SK-N-SH (cell line): ENCODE results near the gene C19orf67. TPM values are rescaled to one million over a fixed set of nuclear protein-coding genes. Genes with fewer than 3 reads are reported as not detected.

ENCODE experiments used
- CTCF ChIA-PET: fragments of 300-600, 350-600 bp; formaldehyde crosslinking; extraction: SDS; loops from one replicate; lab custom pipeline; 2021; lab: Yijun Ruan, JAX
- POLR2A ChIA-PET: fragments of 350-600 bp; sonication (Branson Sonifier 250); formaldehyde crosslinking; extraction: SDS; loops from one replicate; lab custom pipeline; 2020; ENCODE audit warnings: antibody characterized with exemption, inconsistent platforms; lab: Yijun Ruan, JAX
- DNase-seq: peaks from one replicate; pipeline ENCODE4 v3.0.0; 2012
- H2AFZ ChIP-seq: fragments of 200-600 bp; sonication (generic); 2 replicates; pipeline ENCODE4 v1.8.1; 2016; ENCODE audit warnings: antibody characterized with exemption, mild to moderate bottlenecking, low read depth
- H3F3A ChIP-seq: fragments of 200-600 bp; sonication (generic); replicated peaks from 2 replicates; pipeline ENCODE3; 2016; ENCODE audit warnings: antibody characterized with exemption, mild to moderate bottlenecking; ENCODE audit not compliant: insufficient read depth
- H3K27ac ChIP-seq, 2 experiments: fragments of 200-500 bp in 1 of 2; fragments of 200-600 bp in 1 of 2; sonication (Bioruptor generic) in 1 of 2; sonication (generic), shearing (Covaris generic) in 1 of 2; 2 replicates each; pipeline versions ENCODE4 v1.5.1 to v1.6.1; 2014 to 2016; ENCODE audit warnings: low read depth in 2 of 2, inconsistent platforms in 1 of 2, low read length in 1 of 2, mild to moderate bottlenecking in 1 of 2, mixed read lengths in 1 of 2
- H3K27me3 ChIP-seq: fragments of 200-600 bp; sonication (generic), shearing (Covaris generic); 2 replicates; pipeline ENCODE4 v1.6.1; 2016; ENCODE audit warnings: mixed run types; ENCODE audit not compliant: insufficient read depth
- H3K36me3 ChIP-seq, 2 experiments: fragments of 200-500 bp in 1 of 2; fragments of 200-600 bp in 1 of 2; sonication (Bioruptor generic) in 1 of 2; sonication (generic) in 1 of 2; replicated peaks in 1 of 2; 2 replicates each; pipeline versions ENCODE3 to v1.5.1; 2014 to 2016; ENCODE audit warnings: low read length in 1 of 2, mild to moderate bottlenecking in 1 of 2; ENCODE audit not compliant: insufficient read depth in 2 of 2, control insufficient read depth in 1 of 2
- H3K4me1 ChIP-seq, 2 experiments: fragments of 200-500 bp in 1 of 2; fragments of 200-600 bp in 1 of 2; sonication (Bioruptor generic) in 1 of 2; sonication (generic), shearing (Covaris generic) in 1 of 2; 2 replicates each; pipeline versions ENCODE4 v1.5.1 to v1.6.1; 2014 to 2016; ENCODE audit warnings: low read depth in 1 of 2, low read length in 1 of 2, mixed run types in 1 of 2; ENCODE audit not compliant: insufficient read depth in 2 of 2, control insufficient read depth in 1 of 2
- H3K4me2 ChIP-seq: fragments of 200-600 bp; sonication (generic), shearing (Covaris generic); 2 replicates; pipeline ENCODE4 v1.6.1; 2017; ENCODE audit warnings: mixed run types
- H3K4me3 ChIP-seq, 2 experiments: fragments of 200-500 bp in 1 of 2; fragments of 200-600 bp in 1 of 2; sonication (Bioruptor generic) in 1 of 2; sonication (generic), shearing (Covaris generic) in 1 of 2; 2 replicates each; pipeline versions ENCODE4 v1.5.1 to v1.8.1; 2014 to 2016; ENCODE audit warnings: low read depth in 2 of 2, inconsistent platforms in 1 of 2, low read length in 1 of 2, mild to moderate bottlenecking in 1 of 2, mixed read lengths in 1 of 2, moderate library complexity in 1 of 2
- H3K79me2 ChIP-seq: fragments of 200-600 bp; sonication (generic); 2 replicates; pipeline ENCODE4 v1.8.1; 2017; ENCODE audit warnings: mild to moderate bottlenecking; ENCODE audit not compliant: insufficient read depth
- H3K9ac ChIP-seq: fragments of 200-600 bp; sonication (generic); 2 replicates; pipeline ENCODE4 v1.6.1; 2017; ENCODE audit warnings: mixed run types
- H3K9me2 ChIP-seq: fragments of 200-600 bp; sonication (generic); 2 replicates; pipeline ENCODE4 v1.6.1; 2017; ENCODE audit warnings: mixed run types
- H3K9me3 ChIP-seq: fragments of 200-600 bp; sonication (generic); 2 replicates; pipeline ENCODE4 v1.6.1; 2017; ENCODE audit warnings: mixed run types, mild to moderate bottlenecking, moderate library complexity
- H4K20me1 ChIP-seq: fragments of 200-600 bp; sonication (generic); 2 replicates; pipeline ENCODE4 v1.6.1; 2017; ENCODE audit warnings: mild to moderate bottlenecking, mixed run types; ENCODE audit not compliant: insufficient read depth
- GABPA ChIP-seq: IDR thresholded peaks from 2 replicates; pipeline ENCODE4 v1.4.0; 2012; ENCODE audit warnings: low read depth, mild to moderate bottlenecking
- MAX ChIP-seq: IDR thresholded peaks from 2 replicates; pipeline ENCODE4 v1.4.0; 2012; ENCODE audit warnings: low read depth
- PBX3 ChIP-seq: IDR thresholded peaks from 2 replicates; pipeline ENCODE4; 2012
- RXRA ChIP-seq: IDR thresholded peaks from 2 replicates; pipeline ENCODE4 v1.4.0; 2012; ENCODE audit warnings: low read depth, mild to moderate bottlenecking, borderline replicate concordance
- SMC3 ChIP-seq: IDR thresholded peaks from 2 replicates; pipeline ENCODE4 v1.6.1; 2012; ENCODE audit warnings: low read depth, low read length, improper control_type of control experiment
- TCF12 ChIP-seq: IDR thresholded peaks from 2 replicates; pipeline ENCODE4 v1.4.0; 2012
- USF2 ChIP-seq: fragments of 150-350 bp; IDR thresholded peaks from 2 replicates; pipeline ENCODE4 v1.6.1; 2017; ENCODE audit warnings: antibody characterized with exemption, low read length, low read depth, borderline replicate concordance
- YY1 ChIP-seq: IDR thresholded peaks from 2 replicates; pipeline ENCODE4 v1.4.0; 2012; ENCODE audit warnings: low read depth, mild to moderate bottlenecking
- WGBS: methylation state at CpG from one replicate; pipeline ENCODE4 v1.1.6; 2017; ENCODE audit warnings: low lambda C conversion rate; 5-methylcytosine and 5-hydroxymethylcytosine counted together
- polyA plus RNA-seq, 3 experiments: library from polyadenylated mRNA; depleted of rRNA; stranded (reverse); fragments of >200 nt; gene quantifications; 2 replicates each; pipeline ENCODE4 v1.2.3, GENCODE V29; 2012
- TF ChIP-seq, protein P1 (sequence below): IDR thresholded peaks from 2 replicates; pipeline ENCODE4 v1.6.1; 2012; ENCODE audit warnings: mild to moderate bottlenecking, low read depth, low read length, moderate library complexity

Gene C19orf67
- polyA plus RNA-seq, 1 of the 3 experiments (the other 2 are of a cell fraction), result not detected

- DNase-seq, result no peak
- Histone ChIP-seq H3K79me2 (peaks cover 19% of the 10 kb centered on the region; the same call in 1 of the 2 replicates), H3K27me3 (no peaks in the 10 kb centered on the region), H3K27ac (no peak overlapping the region), H3K9me2 (no peaks in the 10 kb centered on the region), H3K9ac (no peak overlapping the region), H3K4me3 (peak overlapping the region; percentile 68 to 77; a peak in 1 of 4 replicates), H4K20me1 (no peaks in the 10 kb centered on the region), H3K4me1 (peaks cover 3 to 12% of the 10 kb centered on the region in 2 experiments; a peak in 2 of 4 replicates), H3K36me3 (peaks cover 6% of the 10 kb centered on the region in 2 experiments), H2AFZ (no peak overlapping the region), H3F3A (peaks cover 14% of the 10 kb centered on the region), H3K4me2 (peak overlapping the region; percentile 94), H3K9me3 (no peaks in the 10 kb centered on the region)
- WGBS, result 35% methylated on average over 1 of the region's 1 CpG
- POLR2A ChIA-PET, result interaction anchor here (0.6 to 1.4 kb wide), 2 partner anchors 53 to 54 kb away, joined by 3 to 5 read pairs; partner anchors contain the start of gene ASF1B
- TF ChIP-seq MAX, result no peak
- CTCF ChIA-PET, result interaction anchor here (0.8 to 6.6 kb wide), 5 partner anchors 9 to 54 kb away, joined by 3 to 37 read pairs (median 6); partner anchors contain the start of genes ASF1B, IL27RA and MISP3
These were observed 3.0 kb downstream of the C19orf67 start for GRCh38 chr19:14082675-14082960.

DNA sequence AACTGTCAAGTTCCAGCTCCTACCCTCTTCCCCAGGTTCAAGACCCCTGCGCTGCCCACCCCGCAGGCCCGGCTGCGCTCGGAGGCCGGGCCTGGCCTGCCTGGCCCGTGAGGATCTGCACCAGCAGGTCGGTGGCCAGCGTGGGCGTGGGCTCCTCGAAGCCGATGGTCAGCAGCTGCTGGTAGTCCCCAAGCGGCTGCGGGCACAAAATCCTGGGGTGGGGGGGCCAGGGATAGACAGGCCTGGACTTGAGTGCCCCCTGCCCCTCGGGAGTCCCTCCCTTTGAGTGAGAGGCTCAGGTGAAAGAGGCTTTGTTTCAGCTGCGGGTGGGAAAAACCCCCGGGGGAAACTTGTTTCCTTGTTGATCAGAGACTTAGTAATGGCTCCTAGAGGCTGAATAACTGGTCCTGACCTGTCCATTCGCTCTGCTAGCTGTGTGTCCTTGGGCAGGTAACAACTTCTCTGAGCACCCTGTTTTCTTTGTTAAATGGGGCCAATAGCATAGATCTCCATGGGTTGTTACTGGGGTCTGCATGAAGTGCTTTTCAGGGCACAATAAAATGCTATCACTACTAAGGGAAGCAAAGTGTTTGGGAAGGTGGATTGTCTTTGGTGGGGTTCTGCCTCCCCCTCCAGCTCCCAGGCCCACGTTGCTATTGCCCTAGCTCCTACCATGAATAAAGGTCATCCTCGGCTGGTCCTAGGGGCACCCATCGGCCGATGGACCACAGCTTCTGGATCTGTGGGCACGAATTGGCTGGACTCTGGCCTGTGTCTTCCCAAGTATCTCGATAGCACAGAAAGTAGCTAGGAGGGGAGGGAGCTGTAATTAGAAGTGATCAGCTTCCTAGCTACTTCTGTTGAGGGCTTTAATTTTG lies 3.5 kb downstream of the C19orf67 start:
- POLR2A ChIA-PET, result interaction anchor here (0.6 to 1.6 kb wide), 4 partner anchors 10 to 216 kb away, joined by 3 to 5 read pairs (median 4); partner anchors contain the start of genes ASF1B and MISP3
- CTCF ChIA-PET, result interaction anchor here (0.7 to 6.6 kb wide), 7 partner anchors 9 to 489 kb away, joined by 3 to 37 read pairs (median 4); partner anchors contain the start of genes ASF1B, IL27RA, MISP3 and NDUFB7
- DNase-seq, result no peak

GRCh38 chr19:14080887-14081796 lies 4.4 kb downstream of the C19orf67 start:
- WGBS, result under 1% methylated on average over 39 of the region's 50 CpGs
- H3K4me2 ChIP-seq, result peak overlapping the region; percentile 94
- TF ChIP-seq USF2 (no peak), RXRA (no peak), SMC3 (no peak), TCF12 (peak; percentile 25; the same call in 1 of the 2 replicates), GABPA (peak; percentile 95), PBX3 (no peak)
- TF ChIP-seq, protein P1, sequence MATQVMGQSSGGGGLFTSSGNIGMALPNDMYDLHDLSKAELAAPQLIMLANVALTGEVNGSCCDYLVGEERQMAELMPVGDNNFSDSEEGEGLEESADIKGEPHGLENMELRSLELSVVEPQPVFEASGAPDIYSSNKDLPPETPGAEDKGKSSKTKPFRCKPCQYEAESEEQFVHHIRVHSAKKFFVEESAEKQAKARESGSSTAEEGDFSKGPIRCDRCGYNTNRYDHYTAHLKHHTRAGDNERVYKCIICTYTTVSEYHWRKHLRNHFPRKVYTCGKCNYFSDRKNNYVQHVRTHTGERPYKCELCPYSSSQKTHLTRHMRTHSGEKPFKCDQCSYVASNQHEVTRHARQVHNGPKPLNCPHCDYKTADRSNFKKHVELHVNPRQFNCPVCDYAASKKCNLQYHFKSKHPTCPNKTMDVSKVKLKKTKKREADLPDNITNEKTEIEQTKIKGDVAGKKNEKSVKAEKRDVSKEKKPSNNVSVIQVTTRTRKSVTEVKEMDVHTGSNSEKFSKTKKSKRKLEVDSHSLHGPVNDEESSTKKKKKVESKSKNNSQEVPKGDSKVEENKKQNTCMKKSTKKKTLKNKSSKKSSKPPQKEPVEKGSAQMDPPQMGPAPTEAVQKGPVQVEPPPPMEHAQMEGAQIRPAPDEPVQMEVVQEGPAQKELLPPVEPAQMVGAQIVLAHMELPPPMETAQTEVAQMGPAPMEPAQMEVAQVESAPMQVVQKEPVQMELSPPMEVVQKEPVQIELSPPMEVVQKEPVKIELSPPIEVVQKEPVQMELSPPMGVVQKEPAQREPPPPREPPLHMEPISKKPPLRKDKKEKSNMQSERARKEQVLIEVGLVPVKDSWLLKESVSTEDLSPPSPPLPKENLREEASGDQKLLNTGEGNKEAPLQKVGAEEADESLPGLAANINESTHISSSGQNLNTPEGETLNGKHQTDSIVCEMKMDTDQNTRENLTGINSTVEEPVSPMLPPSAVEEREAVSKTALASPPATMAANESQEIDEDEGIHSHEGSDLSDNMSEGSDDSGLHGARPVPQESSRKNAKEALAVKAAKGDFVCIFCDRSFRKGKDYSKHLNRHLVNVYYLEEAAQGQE, result no peak

More for the DNA sequence above, 3.5 kb downstream of the C19orf67 start:
- no peaks in the 10 kb centered on the region for H3K9me2 ChIP-seq
- H3K9ac ChIP-seq, result peak overlapping the region; percentile 78
- TF ChIP-seq YY1, result no peak
- peaks cover 3 to 12% of the 10 kb centered on the region in 2 experiments; a peak in 2 of 4 replicates for H3K4me1 ChIP-seq
- H3F3A ChIP-seq, result peaks cover 14% of the 10 kb centered on the region
- H4K20me1 ChIP-seq, result no peaks in the 10 kb centered on the region
- peak overlapping the region; percentile 68 to 77 for H3K4me3 ChIP-seq
- peaks cover 19% of the 10 kb centered on the region; the same call in 1 of the 2 replicates for H3K79me2 ChIP-seq
- no peaks in the 10 kb centered on the region for H3K9me3 ChIP-seq
- peak overlapping the region; percentile 51 to 52; a peak in 2 of 4 replicates for H3K27ac ChIP-seq
- H3K27me3 ChIP-seq, result no peaks in the 10 kb centered on the region
- peak overlapping the region; percentile 72; the same call in 1 of the 2 replicates for H2AFZ ChIP-seq
- H3K4me2 ChIP-seq, result peak overlapping the region; percentile 94
- peaks cover 4 to 6% of the 10 kb centered on the region in 2 experiments for H3K36me3 ChIP-seq
- 6% methylated on average over 11 of the region's 24 CpGs for WGBS

More at GRCh38 chr19:14080887-14081796, 4.4 kb downstream of the C19orf67 start:
- Histone ChIP-seq H3K9me2 (no peaks in the 10 kb centered on the region), H3K79me2 (peaks cover 19% of the 10 kb centered on the region; the same call in 1 of the 2 replicates), H3K27me3 (no peaks in the 10 kb centered on the region), H3F3A (peaks cover 7% of the 10 kb centered on the region), H3K27ac (peak overlapping the region; percentile 70 to 72), H3K4me1 (peaks cover 3 to 12% of the 10 kb centered on the region in 2 experiments; a peak in 2 of 4 replicates), H3K4me3 (peak overlapping the region; percentile 68 to 95), H3K9me3 (no peaks in the 10 kb centered on the region), H2AFZ (peak overlapping the region; percentile 99), H3K9ac (peak overlapping the region; percentile 78), H4K20me1 (no peaks in the 10 kb centered on the region), H3K36me3 (peaks cover 0 to under 1% of the 10 kb centered on the region in 2 experiments)
- ChIA-PET CTCF (interaction anchor here (0.6 to 6.6 kb wide), 10 partner anchors 9 to 490 kb away, joined by 3 to 37 read pairs (median 4); partner anchors contain the start of genes ASF1B, MISP3 and NDUFB7), POLR2A (interaction anchor here (0.8 to 1.6 kb wide), 4 partner anchors 9 to 316 kb away, joined by 3 to 5 read pairs (median 4); partner anchors contain the start of genes ASF1B, MISP3 and MRI1)
- DNase-seq, result peak; percentile 95
